ENCODE measurements around the gene GUCY2C.

The GUCY2C gene

GRCh38 chr12:14589169-14590004, 107.0 kb downstream of the GUCY2C start:
- peaks cover 10% of the 10 kb centered on the region for H3K9me3 ChIP-seq (ENCODE audit: low read length)
- H2AFZ ChIP-seq (ENCODE audit: low read length): no peak overlapping the region
- no peaks in the 10 kb centered on the region for H3K9me2 ChIP-seq (ENCODE audit: low read depth, low read length)
- no peak overlapping the region for H3K4me3 ChIP-seq (ENCODE audit: low read depth, low read length, poor library complexity, severe bottlenecking)
- H3K27ac ChIP-seq (ENCODE audit: low read depth, low read length, poor library complexity, severe bottlenecking): peak overlapping the region; percentile 81
- H3K4me2 ChIP-seq (ENCODE audit: low read length): no peak overlapping the region
- peaks cover 30% of the 10 kb centered on the region for H3K4me1 ChIP-seq (ENCODE audit: insufficient read depth, low read length, severe bottlenecking)
- H3K79me2 ChIP-seq (ENCODE audit: insufficient read depth, low read length): no peaks in the 10 kb centered on the region
- no peaks in the 10 kb centered on the region for H4K20me1 ChIP-seq (ENCODE audit: insufficient read depth, low read length)
- no peak overlapping the region for H3K9ac ChIP-seq (ENCODE audit: low read length)
- H3K36me3 ChIP-seq (ENCODE audit: insufficient read depth, low read length): peaks cover 3% of the 10 kb centered on the region
- H3F3A ChIP-seq (ENCODE audit: insufficient read depth, low read length): no peaks in the 10 kb centered on the region; the same call in 1 of the 2 replicates
- TF ChIP-seq CTCF (IDR thresholded peaks at IDR 0.05; ENCODE audit: low read length) (no peak), EZH2 (IDR thresholded peaks at IDR 0.05; ENCODE audit: borderline replicate concordance, low read length) (no peak)
- no peaks in the 10 kb centered on the region for H3K27me3 ChIP-seq (ENCODE audit: insufficient read depth, low read length)

- H3K4me3 ChIP-seq (ENCODE audit: low read depth, low read length, poor library complexity, severe bottlenecking): no peak overlapping the region
These were observed 107.8 kb downstream of the GUCY2C start for GRCh38 chr12:14588571-14588970.

GRCh38 chr12:14578646-14579045, 117.8 kb downstream of the GUCY2C start:
- H3K9me2 ChIP-seq (ENCODE audit: low read depth, low read length): no peaks in the 10 kb centered on the region
- H3K79me2 ChIP-seq (ENCODE audit: insufficient read depth, low read length): no peaks in the 10 kb centered on the region
- H2AFZ ChIP-seq (ENCODE audit: low read length): no peak overlapping the region
- TF ChIP-seq CTCF (IDR thresholded peaks at IDR 0.05; ENCODE audit: low read length): no peak
- TF ChIP-seq EZH2 (IDR thresholded peaks at IDR 0.05; ENCODE audit: borderline replicate concordance, low read length): no peak
- H3F3A ChIP-seq (ENCODE audit: insufficient read depth, low read length): peaks cover 15% of the 10 kb centered on the region; the same call in 1 of the 2 replicates
- H3K36me3 ChIP-seq (ENCODE audit: insufficient read depth, low read length): no peaks in the 10 kb centered on the region
- H3K9me3 ChIP-seq (ENCODE audit: low read length): no peaks in the 10 kb centered on the region
- no peak overlapping the region; the same call in 1 of the 2 replicates for H3K9ac ChIP-seq (ENCODE audit: low read length)
- no peaks in the 10 kb centered on the region for H3K27me3 ChIP-seq (ENCODE audit: insufficient read depth, low read length)
- no peaks in the 10 kb centered on the region for H4K20me1 ChIP-seq (ENCODE audit: insufficient read depth, low read length)
- peak overlapping the region; percentile 78 for H3K27ac ChIP-seq (ENCODE audit: low read depth, low read length, poor library complexity, severe bottlenecking)
- H3K4me1 ChIP-seq (ENCODE audit: insufficient read depth, low read length, severe bottlenecking): peaks cover 54% of the 10 kb centered on the region
- H3K4me3 ChIP-seq (ENCODE audit: low read depth, low read length, poor library complexity, severe bottlenecking): no peak overlapping the region
- H3K4me2 ChIP-seq (ENCODE audit: low read length): no peak overlapping the region

More at GRCh38 chr12:14588571-14588970, 107.8 kb downstream of the GUCY2C start:
- Histone ChIP-seq H4K20me1 (ENCODE audit: insufficient read depth, low read length) (no peaks in the 10 kb centered on the region), H3K9me2 (ENCODE audit: low read depth, low read length) (no peaks in the 10 kb centered on the region), H3K9ac (ENCODE audit: low read length) (no peak overlapping the region), H3K9me3 (ENCODE audit: low read length) (peaks cover 10% of the 10 kb centered on the region), H3K4me2 (ENCODE audit: low read length) (no peak overlapping the region), H3K79me2 (ENCODE audit: insufficient read depth, low read length) (no peaks in the 10 kb centered on the region), H3K27me3 (ENCODE audit: insufficient read depth, low read length) (no peaks in the 10 kb centered on the region), H3K36me3 (ENCODE audit: insufficient read depth, low read length) (peaks cover 3% of the 10 kb centered on the region), H3K27ac (ENCODE audit: low read depth, low read length, poor library complexity, severe bottlenecking) (no peak overlapping the region), H3F3A (ENCODE audit: insufficient read depth, low read length) (no peaks in the 10 kb centered on the region; the same call in 1 of the 2 replicates), H2AFZ (ENCODE audit: low read length) (no peak overlapping the region), H3K4me1 (ENCODE audit: insufficient read depth, low read length, severe bottlenecking) (peaks cover 30% of the 10 kb centered on the region)
- no peak for TF ChIP-seq CTCF (IDR thresholded peaks at IDR 0.05; ENCODE audit: low read length)
- TF ChIP-seq EZH2 (IDR thresholded peaks at IDR 0.05; ENCODE audit: borderline replicate concordance, low read length): no peak
